ENCODE data around the gene STK35.

Gene STK35

GRCh38 chr20:2133318-2134183, 31.9 kb downstream of the STK35 start:
- peak; percentile 66 for DNase-seq (ENCODE audit: low read depth)

- no peak for DNase-seq (ENCODE audit: low read depth)
Measured at GRCh38 chr20:2135013-2135412, 33.4 kb downstream of the STK35 start.

- DNase-seq (ENCODE audit: low read depth): no peak
Measured at GRCh38 chr20:2136275-2136674, 34.6 kb downstream of the STK35 start.

- peak; percentile 77 for DNase-seq (ENCODE audit: low read depth)
Measured at GRCh38 chr20:2137552-2138201, 36.0 kb downstream of the STK35 start.

GRCh38 chr20:2138396-2138795, 36.8 kb downstream of the STK35 start:
- no peak for DNase-seq (ENCODE audit: low read depth)

- DNase-seq (ENCODE audit: low read depth): no peak
Measured at GRCh38 chr20:2139250-2139649, 37.6 kb downstream of the STK35 start.

GRCh38 chr20:2139736-2140135, 38.1 kb downstream of the STK35 start:
- DNase-seq (ENCODE audit: low read depth): no peak

GRCh38 chr20:2140561-2140960, 38.9 kb downstream of the STK35 start:
- peak; percentile 23 for DNase-seq (ENCODE audit: low read depth)

- DNase-seq (ENCODE audit: low read depth): no peak
Measured at GRCh38 chr20:2141600-2142575, 40.3 kb downstream of the STK35 start.

GRCh38 chr20:2142649-2143048, 41.0 kb downstream of the STK35 start:
- no peak for DNase-seq (ENCODE audit: low read depth)

GRCh38 chr20:2143594-2143993, 42.0 kb downstream of the STK35 start:
- DNase-seq (ENCODE audit: low read depth): no peak

GRCh38 chr20:2144850-2145249, 43.2 kb downstream of the STK35 start:
- DNase-seq (ENCODE audit: low read depth): no peak

- DNase-seq (ENCODE audit: low read depth): no peak
Measured at GRCh38 chr20:2145376-2145775, 43.7 kb downstream of the STK35 start.

- no peak for DNase-seq (ENCODE audit: low read depth)
Measured at GRCh38 chr20:2146080-2146867, 44.6 kb downstream of the STK35 start.

- no peak for DNase-seq (ENCODE audit: low read depth)
Measured at GRCh38 chr20:2149507-2149906, 47.9 kb downstream of the STK35 start.

- no peak for DNase-seq (ENCODE audit: low read depth)
Measured at GRCh38 chr20:2150660-2151059, 49.0 kb downstream of the STK35 start.

GRCh38 chr20:2151858-2152281, 50.2 kb downstream of the STK35 start:
- DNase-seq (ENCODE audit: low read depth): peak; percentile 36

- no peak for DNase-seq (ENCODE audit: low read depth)
Measured at GRCh38 chr20:2152317-2152716, 50.7 kb downstream of the STK35 start.

GRCh38 chr20:2153326-2153725, 51.7 kb downstream of the STK35 start:
- DNase-seq (ENCODE audit: low read depth): no peak

- DNase-seq (ENCODE audit: low read depth): no peak
Measured at GRCh38 chr20:2156224-2156623, 54.6 kb downstream of the STK35 start.

Measured in GM04504 (cell line).